HG03565 (cell line): ENCODE measurements around the gene EVA1C.
"Not testable (repeated sequence)": the region's sequence is repeated elsewhere in the genome, so short reads cannot be mapped to it uniquely, and the experiment has no call there.

ENCODE experiments used
- ATAC-seq: cut with Tn5 transposase; IDR thresholded peaks from one replicate; pipeline ENCODE4 v1.9.1; 2021; ENCODE audit warnings: mild to moderate bottlenecking, moderate library complexity; ENCODE audit not compliant: unreplicated experiment

The EVA1C gene

GRCh38 chr21:32457360-32457840 is 44.9 kb downstream of the EVA1C start:
- no peak for ATAC-seq

DNA sequence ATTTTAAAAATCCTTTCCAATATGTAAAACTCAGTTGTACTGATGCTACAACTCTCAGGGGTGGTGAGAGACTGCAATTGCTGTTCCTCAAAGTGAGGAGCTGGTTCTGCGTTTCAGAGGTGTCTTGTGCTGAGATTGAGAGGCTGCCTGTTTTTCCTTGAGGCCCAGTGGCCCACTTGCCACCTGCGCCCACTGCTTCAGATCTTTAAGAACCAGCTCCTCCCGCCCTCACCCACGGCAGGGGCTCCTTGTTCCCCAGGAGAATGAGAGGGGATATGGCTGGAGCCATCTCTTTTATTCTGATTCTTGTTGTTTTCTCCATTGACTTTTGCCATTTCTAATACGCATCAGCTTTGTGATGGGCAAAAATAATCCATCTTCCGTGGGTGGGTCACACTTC is 45.5 kb downstream of the EVA1C start:
- no peak for ATAC-seq

- ATAC-seq, result no peak
Measured at GRCh38 chr21:32459972-32460371, 47.5 kb downstream of the EVA1C start.

DNA sequence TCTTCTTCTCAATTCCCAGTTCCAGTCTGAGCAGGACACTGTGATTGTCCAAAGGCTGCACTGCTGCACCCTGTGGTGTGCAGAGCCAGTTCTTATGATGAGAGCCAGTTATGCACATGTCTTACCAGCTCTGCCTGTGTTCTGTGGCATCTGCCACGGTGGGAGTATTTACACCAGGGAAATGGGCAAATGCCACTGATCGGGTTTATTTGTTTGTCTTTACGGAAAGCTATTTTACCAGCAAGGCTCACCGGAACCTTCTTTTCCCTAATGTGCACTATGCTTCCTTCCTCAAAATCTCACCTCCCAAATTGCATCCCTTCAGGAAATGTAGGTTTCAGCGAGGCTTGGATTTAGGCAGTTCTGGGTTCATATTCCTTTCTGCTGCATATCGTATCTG is 49.0 kb downstream of the EVA1C start:
- ATAC-seq, result no peak

GRCh38 chr21:32462564-32462963 is 50.1 kb downstream of the EVA1C start:
- not testable (repeated sequence) for ATAC-seq

GRCh38 chr21:32463367-32463766 is 50.9 kb downstream of the EVA1C start:
- no peak for ATAC-seq

GRCh38 chr21:32463889-32464300 is 51.4 kb downstream of the EVA1C start:
- ATAC-seq, result no peak

DNA sequence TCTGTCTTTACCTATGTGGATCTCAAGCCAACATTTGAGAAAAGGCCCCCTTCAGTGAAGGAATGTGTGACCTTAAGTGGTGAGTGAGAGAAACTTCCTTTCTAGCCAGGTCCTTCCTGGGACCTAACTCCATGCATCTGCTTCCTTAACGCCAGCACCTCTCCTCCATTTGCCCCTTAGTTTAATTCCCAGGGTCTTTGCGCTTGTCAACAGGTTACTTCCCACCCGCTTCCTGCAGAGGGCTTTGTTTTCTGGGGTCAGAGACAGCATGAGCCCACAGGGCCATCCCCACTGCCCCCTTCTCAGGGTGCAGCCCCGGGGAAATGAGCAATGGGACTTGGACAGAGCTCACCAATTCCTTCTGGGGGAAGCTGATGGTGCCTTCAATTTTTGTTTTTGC is 54.8 kb downstream of the EVA1C start:
- ATAC-seq, result no peak

- no peak for ATAC-seq
Measured at GRCh38 chr21:32468681-32469111, 56.2 kb downstream of the EVA1C start.

DNA sequence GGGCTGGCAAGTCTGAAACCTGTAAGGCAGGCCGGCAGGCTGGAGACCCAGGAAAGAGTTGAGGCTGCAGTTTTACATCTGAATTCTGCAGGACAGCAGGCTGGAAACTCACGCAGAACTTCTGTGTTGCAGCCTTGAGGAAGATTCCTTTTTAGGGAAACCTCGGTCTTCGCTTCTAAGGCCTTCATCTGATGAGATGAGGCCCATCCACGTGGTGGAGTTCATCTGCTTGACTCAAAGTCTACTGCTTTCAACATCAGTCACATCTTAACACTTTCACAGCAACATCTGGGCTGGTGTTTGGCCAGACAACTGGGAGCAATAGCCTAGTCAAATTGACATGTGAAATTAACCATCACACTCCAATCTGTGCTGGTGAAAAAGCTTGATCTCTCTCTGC is 57.1 kb downstream of the EVA1C start:
- ATAC-seq, result no peak

- ATAC-seq, result no peak
Measured at GRCh38 chr21:32470206-32470605, 57.7 kb downstream of the EVA1C start.

DNA sequence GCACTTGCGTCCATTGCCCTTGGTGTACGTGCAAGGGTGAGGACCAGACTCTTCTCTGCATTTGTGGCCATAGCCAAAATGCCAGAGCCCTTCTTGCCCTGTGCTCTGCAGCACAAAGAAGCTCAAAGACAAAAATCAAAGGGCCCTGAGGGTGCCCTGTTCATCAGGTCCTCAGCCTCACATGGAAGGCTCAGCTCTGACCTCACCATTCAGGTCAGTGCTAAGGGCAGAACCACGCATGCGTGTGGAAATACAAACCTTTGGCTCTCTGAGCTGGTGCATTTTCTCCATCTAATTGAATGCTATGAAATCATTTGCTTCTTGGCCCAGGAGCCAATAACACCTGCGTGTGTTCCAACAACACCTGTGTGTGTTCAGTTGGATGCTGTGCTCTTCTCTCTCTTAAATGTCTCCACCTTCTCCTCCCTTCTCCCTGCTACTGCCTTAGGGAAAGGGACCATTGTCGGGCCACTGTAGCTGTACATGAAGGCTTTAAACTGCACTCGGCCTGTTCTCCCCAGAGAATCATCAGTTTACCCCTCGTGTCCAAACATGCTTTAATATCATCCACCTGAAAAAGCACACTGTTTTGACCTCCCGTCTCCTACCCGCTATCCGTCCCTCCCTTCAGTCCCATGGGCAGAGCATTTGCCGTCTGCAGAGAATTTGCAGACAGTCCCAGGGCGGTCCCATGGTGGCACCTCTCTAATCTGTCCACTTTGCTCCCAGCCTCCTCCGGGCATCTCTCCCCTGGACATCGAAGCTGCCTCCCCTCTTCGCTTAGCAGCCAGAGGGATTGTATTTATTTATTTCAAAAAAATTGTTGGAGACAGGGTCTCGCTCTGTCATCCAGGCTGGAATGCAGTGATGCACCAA is 60.6 kb downstream of the EVA1C start:
- no peak for ATAC-seq

GRCh38 chr21:32474179-32475059 is 61.9 kb downstream of the EVA1C start:
- ATAC-seq, result no peak

- no peak for ATAC-seq
Measured at GRCh38 chr21:32475162-32475812, 62.8 kb downstream of the EVA1C start.

DNA sequence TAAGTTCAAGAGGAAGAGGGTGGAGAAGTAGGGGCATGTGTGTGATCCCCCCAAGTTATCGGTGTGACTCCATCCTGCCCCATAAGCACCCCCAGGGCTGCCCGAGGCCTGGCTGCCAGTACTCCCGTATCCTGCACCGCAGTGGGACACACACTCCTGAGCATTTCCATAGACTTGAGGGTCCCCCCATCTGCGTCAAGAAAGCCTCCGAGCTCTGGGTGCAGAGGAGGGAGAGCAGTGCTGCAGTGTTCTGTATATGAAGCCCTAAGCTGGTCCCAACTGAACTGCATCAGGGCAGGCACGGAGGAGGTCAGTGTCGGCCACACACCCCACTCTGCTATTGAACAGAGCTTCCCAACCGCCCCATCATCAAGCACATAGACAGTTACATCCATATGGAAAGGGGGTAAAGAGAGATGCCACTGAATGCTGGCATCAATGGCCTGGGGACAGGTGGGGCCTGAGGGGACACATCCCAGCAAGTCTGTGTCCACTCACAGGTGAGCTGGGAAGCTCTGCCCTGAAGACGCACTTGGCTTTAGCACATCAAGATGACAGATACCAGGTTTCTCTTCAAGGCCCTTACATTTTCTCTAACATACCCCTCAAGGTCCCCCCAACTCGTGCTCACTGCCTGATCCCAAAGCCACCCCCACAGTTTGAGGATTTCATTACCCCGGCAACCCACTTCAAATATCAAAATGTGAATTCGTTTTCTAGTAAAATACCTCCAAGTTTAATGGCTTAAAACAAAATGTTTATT is 64.3 kb downstream of the EVA1C start:
- no peak for ATAC-seq

DNA sequence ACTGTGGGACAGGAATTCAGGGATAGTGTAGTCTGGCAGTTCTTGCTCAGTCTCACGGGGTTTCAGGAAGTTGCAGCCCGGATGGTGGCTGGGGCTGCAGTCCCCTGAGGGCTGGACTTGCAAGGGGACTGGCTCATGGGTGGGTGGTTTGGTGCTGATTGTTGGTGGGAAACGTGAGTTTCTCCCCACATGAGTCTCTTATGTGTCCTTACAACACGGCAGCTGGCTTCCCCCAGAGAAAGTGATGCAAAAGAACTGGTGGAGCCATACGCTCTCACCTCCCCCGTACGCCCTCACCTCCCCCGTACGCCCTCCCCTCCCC is 64.9 kb downstream of the EVA1C start:
- no peak for ATAC-seq

DNA sequence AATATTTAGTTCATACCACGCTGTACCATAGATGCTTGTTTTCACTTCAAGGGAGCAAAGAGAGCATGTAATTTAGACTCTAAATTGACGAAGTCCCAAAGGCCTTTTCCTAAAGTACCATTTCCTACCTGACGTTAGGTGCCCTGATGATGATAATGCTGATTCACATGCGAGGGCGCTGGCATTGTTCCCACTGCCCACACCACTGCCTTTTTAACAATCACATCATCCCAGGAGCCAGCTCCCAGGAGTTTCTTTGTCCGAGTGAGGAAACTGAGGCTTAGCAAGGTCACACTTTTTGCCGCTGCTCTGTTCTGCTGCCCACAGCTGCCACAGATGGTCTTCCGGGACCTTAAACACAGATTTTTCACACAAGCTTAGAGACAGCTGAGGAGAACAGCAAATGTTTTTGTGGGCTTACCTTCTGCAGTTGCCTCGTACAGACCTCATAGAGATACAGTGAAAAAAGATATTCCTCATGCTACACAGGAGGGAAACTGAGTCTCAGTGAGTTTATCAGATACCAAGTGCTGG is 69.4 kb downstream of the EVA1C start:
- no peak for ATAC-seq

DNA sequence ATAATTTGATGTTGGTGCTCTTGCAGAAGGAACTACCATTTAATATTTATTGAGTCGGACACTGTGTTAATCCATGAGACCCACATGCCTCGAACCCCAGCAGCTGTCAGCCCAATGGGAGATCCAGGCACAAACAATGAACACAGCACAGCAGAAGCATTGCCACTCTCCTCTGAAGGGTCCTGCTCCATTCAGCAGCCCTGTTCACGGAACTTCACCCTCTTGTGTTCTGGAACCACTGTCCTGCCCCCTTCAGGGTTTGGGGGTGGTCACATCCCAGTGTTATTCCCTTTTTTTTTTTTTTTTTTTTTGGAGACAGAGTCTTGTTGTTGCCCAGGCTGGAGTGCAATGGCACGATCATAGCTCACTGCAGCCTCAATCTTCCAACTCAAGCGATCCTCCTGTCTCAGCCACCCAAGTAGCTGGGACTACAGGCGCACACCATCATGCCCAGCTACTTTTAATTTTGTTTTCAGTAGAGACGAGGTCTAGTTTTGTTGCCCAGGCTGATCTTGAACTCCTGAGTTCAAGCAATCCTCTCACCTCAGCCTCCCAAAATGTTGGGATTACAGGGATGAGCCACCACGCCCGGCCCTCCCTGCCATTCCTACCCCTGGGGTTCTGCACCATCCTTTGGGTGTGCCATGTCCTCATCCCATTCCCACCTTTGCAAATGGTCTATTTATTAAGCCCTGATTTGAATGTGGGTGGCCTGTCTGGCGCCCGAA is 70.2 kb downstream of the EVA1C start:
- no peak for ATAC-seq

DNA sequence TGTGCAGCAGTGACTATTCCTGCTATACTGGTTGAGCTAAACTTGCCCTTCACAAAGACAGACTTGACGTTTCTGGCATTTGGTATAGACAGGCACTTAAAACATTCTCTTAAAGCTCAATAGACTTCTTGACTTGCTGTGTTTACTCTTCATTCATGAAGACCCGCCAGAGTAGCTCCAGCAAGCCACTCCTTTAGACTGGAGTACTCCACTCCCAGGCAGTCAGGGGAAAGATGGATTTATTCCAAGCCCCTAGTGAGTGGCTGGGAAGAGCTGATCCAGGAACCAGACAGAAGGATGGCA is 70.7 kb downstream of the EVA1C start:
- no peak for ATAC-seq
